ENCODE data around the gene SF3A2.

GRCh38 chr19:2237051-2237868 lies 636 bp downstream of the SF3A2 start:
- TF ChIP-seq CTCF (IDR thresholded peaks at IDR 0.05; ENCODE audit: low read depth, low read length) (no peak), POLR2A (IDR thresholded peaks at IDR 0.05; ENCODE audit: extremely low read depth, insufficient read length) (no peak), MAX (IDR thresholded peaks at IDR 0.05; ENCODE audit: low read depth, low read length) (no peak), MYC (IDR thresholded peaks at IDR 0.05; ENCODE audit: low read depth, low read length) (no peak; the same call in 1 of the 2 replicates)
